PC-3 (cell line): ENCODE results near the gene EFL1. TPM values are rescaled to one million over a fixed set of nuclear protein-coding genes. Genes with fewer than 3 reads are reported as not detected.

Experiments
- ATAC-seq: fragments of 200-7000 bp; cut with Tn5 transposase; 2 replicates; pipeline ENCODE4 v1.9.1; 2020; ENCODE audit warnings: mild to moderate bottlenecking, moderate library complexity
- BruUV-seq: library from RNA; stranded (reverse); fragments of 400-500 nt; replicated peaks from 2 replicates; lab custom pipeline; 2021; lab: Mats Ljungman, UMichigan
- CTCF ChIA-PET: fragments of 300-600 bp; sonication (Branson Sonifier 250); formaldehyde crosslinking; loops from one replicate; lab custom pipeline; 2022; ENCODE audit warnings: antibody characterized with exemption; lab: Charles Lee
- POLR2A ChIA-PET: fragments of 300-600 bp; sonication (Branson Sonifier 250); formaldehyde crosslinking; loops from one replicate; lab custom pipeline; 2022; ENCODE audit warnings: antibody characterized with exemption; ENCODE audit not compliant: unreplicated experiment; lab: Charles Lee
- DNase-seq: peaks from one replicate; pipeline ENCODE4 v3.0.0-alpha.2; 2015
- H2AFZ ChIP-seq: fragments of 300-600 bp; sonication (generic); 2 replicates; pipeline ENCODE4 v1.6.0; 2016; ENCODE audit warnings: antibody characterized with exemption, low read length
- H3F3A ChIP-seq: fragments of 300-600 bp; sonication (generic); one replicate; pipeline ENCODE4 v1.6.0; 2017; ENCODE audit warnings: antibody characterized with exemption, low read length, control low read depth, mild to moderate bottlenecking; ENCODE audit not compliant: unreplicated experiment
- H3K27ac ChIP-seq: fragments of 300-600 bp; sonication (generic); 2 replicates; pipeline ENCODE4 v1.5.1; 2016; ENCODE audit warnings: mild to moderate bottlenecking, low read length
- H3K27me3 ChIP-seq: fragments of 300-600 bp; sonication (generic); 2 replicates; pipeline ENCODE4 v1.6.1; 2016; ENCODE audit warnings: low read length, mixed read lengths
- H3K36me3 ChIP-seq: fragments of 300-600 bp; sonication (generic); 2 replicates; pipeline ENCODE4 v1.6.1; 2016; ENCODE audit warnings: low read depth, mixed run types, low read length, mixed read lengths
- H3K4me1 ChIP-seq: fragments of 300-600 bp; sonication (generic); 2 replicates; pipeline ENCODE4 v1.5.1; 2016; ENCODE audit warnings: low read length; ENCODE audit not compliant: insufficient read depth
- H3K4me2 ChIP-seq: fragments of 300-600 bp; sonication (generic); 2 replicates; pipeline ENCODE4 v1.6.0; 2016; ENCODE audit warnings: low read length
- H3K4me3 ChIP-seq: fragments of 300-600 bp; sonication (generic); 2 replicates; pipeline ENCODE4 v1.5.1; 2016; ENCODE audit warnings: mild to moderate bottlenecking, low read length, mixed read lengths
- H3K79me2 ChIP-seq: fragments of 300-600 bp; sonication (generic); 2 replicates; pipeline ENCODE4 v1.6.1; 2017; ENCODE audit warnings: low read length, mixed read lengths
- H3K9ac ChIP-seq: fragments of 300-600 bp; sonication (generic); 2 replicates; pipeline ENCODE4 v1.6.0; 2016; ENCODE audit warnings: mild to moderate bottlenecking, low read length
- H3K9me2 ChIP-seq: fragments of 300-600 bp; sonication (generic); replicated peaks from 2 replicates; pipeline ENCODE4 v1.6.1; 2016; ENCODE audit warnings: mixed run types, low read length, mixed read lengths
- H3K9me3 ChIP-seq: fragments of 300-600 bp; sonication (generic); 2 replicates; pipeline ENCODE4 v1.6.1; 2016; ENCODE audit warnings: low read length, mixed read lengths
- H4K20me1 ChIP-seq: fragments of 300-600 bp; sonication (generic); 2 replicates; pipeline ENCODE4 v1.6.1; 2016; ENCODE audit warnings: low read length, mixed read lengths
- EZH2 ChIP-seq: fragments of 300-600 bp; sonication (generic); IDR thresholded peaks from one replicate; pipeline ENCODE4 v1.6.1; 2017; ENCODE audit warnings: antibody characterized with exemption, mild to moderate bottlenecking, low read length; ENCODE audit not compliant: unreplicated experiment
- EZH2phosphoT487 ChIP-seq: fragments of 300-600 bp; sonication (generic); IDR thresholded peaks from 2 replicates; pipeline ENCODE4 v1.6.1; 2018; ENCODE audit warnings: mild to moderate bottlenecking, antibody characterized with exemption, low read length, borderline replicate concordance
- intact Hi-C: fragments of 100-400 bp; cut with micrococcal nuclease; formaldehyde crosslinking; loops from 2 replicates; pipeline ENCODE4 v1.9.0; 2023
- total RNA-seq: library from RNA; depleted of rRNA; stranded (reverse); fragments of >200 nt; gene quantifications from 2 replicates; pipeline ENCODE4 v1.2.3, GENCODE V29; 2014
- TF ChIP-seq, protein P1 (sequence below): fragments of 300-600 bp; sonication (generic); conservative IDR thresholded peaks from 2 replicates; pipeline ENCODE4 v1.5.1; 2017; ENCODE audit warnings: antibody characterized with exemption, low read depth, mild to moderate bottlenecking, low read length

Gene EFL1
- total RNA-seq, 1 experiment from 2014 or later, result 14.7 TPM

DNA sequence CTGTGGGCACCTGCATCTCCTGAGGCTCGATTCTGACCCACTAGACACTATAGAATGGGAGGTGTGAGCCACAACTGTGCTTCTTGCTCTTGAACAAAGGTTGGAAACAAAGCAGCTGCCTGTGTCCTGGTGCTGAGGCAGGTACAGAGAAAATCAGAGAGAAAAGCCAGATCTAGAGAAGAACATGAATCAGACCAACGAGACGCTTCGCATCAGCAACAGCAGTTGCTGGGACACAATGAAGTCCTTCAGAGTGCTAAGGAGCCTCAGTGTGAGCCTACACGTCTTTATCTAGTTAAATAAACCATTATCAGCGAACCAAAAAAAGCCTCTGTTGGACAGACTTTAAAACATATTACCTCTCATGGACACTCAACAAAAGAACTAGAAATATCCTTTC, 130.4 kb downstream of the EFL1 start:
- no peak overlapping the region for H2AFZ ChIP-seq
- H3K9ac ChIP-seq, result no peak overlapping the region
- no peak for ATAC-seq
- H3K79me2 ChIP-seq, result no peaks in the 10 kb centered on the region
- TF ChIP-seq EZH2 (no peak), EZH2phosphoT487 (no peak)
- TF ChIP-seq, protein P1, sequence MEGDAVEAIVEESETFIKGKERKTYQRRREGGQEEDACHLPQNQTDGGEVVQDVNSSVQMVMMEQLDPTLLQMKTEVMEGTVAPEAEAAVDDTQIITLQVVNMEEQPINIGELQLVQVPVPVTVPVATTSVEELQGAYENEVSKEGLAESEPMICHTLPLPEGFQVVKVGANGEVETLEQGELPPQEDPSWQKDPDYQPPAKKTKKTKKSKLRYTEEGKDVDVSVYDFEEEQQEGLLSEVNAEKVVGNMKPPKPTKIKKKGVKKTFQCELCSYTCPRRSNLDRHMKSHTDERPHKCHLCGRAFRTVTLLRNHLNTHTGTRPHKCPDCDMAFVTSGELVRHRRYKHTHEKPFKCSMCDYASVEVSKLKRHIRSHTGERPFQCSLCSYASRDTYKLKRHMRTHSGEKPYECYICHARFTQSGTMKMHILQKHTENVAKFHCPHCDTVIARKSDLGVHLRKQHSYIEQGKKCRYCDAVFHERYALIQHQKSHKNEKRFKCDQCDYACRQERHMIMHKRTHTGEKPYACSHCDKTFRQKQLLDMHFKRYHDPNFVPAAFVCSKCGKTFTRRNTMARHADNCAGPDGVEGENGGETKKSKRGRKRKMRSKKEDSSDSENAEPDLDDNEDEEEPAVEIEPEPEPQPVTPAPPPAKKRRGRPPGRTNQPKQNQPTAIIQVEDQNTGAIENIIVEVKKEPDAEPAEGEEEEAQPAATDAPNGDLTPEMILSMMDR, result no peak
- no peak for DNase-seq
- intact Hi-C loops, result no loop called here
- peak overlapping the region; percentile 66 for H3K27ac ChIP-seq
- no peaks in the 10 kb centered on the region for H3K9me2 ChIP-seq
- ChIA-PET POLR2A (no interaction called here), CTCF (no interaction called here)
- no peaks in the 10 kb centered on the region for H3K27me3 ChIP-seq
- H3K4me1 ChIP-seq, result peaks cover 48% of the 10 kb centered on the region
- no peaks in the 10 kb centered on the region for H3F3A ChIP-seq
- no TSS peak for BruUV-seq
- H3K36me3 ChIP-seq, result no peaks in the 10 kb centered on the region
- H3K4me3 ChIP-seq, result no peak overlapping the region
- peak overlapping the region; percentile 30; the same call in 1 of the 2 replicates for H3K4me2 ChIP-seq
- no peaks in the 10 kb centered on the region for H4K20me1 ChIP-seq
- no peaks in the 10 kb centered on the region for H3K9me3 ChIP-seq

DNA sequence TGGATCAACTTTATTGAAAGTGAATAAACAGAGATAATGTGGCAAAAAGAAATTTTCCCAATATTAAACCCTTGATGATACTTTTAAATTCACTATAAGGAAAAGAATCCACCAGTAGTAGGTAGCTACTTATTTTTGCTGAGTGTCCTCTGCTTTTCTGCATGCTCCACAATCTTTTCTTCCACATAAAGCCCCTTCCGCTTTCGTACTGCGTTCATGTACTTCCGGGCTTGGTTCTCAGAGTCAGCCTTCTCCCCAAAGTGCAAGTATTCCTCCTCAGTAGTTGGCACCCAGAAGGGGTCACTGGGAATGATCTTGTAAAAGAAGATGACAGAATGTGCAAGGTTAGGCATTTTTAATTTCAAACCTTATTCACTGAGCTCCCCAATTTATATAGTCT, 132.3 kb downstream of the EFL1 start:
- Histone ChIP-seq H3K9me3 (no peaks in the 10 kb centered on the region), H3F3A (no peaks in the 10 kb centered on the region), H3K9ac (no peak overlapping the region), H2AFZ (no peak overlapping the region), H3K4me1 (peaks cover 48% of the 10 kb centered on the region), H3K27me3 (no peaks in the 10 kb centered on the region), H3K79me2 (no peaks in the 10 kb centered on the region), H3K27ac (peak overlapping the region; percentile 40), H3K4me2 (peak overlapping the region; percentile 60), H4K20me1 (no peaks in the 10 kb centered on the region), H3K36me3 (no peaks in the 10 kb centered on the region), H3K4me3 (no peak overlapping the region), H3K9me2 (no peaks in the 10 kb centered on the region)
- intact Hi-C loops, result no loop called here
- no TSS peak for BruUV-seq
- ChIA-PET CTCF (interaction anchor here (0.6 kb wide), 2 partner anchors 21 to 22 kb away, joined by 3 read pairs; no protein-coding TSS in a partner anchor), POLR2A (interaction anchor here (0.6 kb wide), 1 partner anchor 22 kb away, joined by 4 read pairs; no protein-coding TSS in a partner anchor)
- TF ChIP-seq EZH2phosphoT487, result no peak
- TF ChIP-seq, protein P1, result no peak
- TF ChIP-seq EZH2, result no peak
- no peak for ATAC-seq
- DNase-seq, result no peak

DNA sequence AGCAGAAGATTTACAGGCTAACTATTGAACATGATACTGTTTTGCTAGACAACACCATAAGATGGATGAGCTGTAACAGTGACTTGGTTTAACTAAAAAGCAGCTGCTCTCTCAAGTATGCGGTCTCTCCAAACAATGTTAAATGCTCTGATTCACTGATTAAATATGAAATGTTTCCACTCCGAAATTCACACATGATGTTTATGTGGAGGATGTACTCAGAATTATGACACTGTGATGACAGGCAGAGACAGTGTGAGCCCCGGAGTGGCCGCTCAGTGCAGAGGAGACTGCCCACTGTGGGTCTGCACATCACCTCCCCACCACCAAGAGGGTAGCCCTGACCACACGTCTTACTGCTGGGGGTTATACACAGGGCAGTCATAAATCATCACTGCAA, 132.8 kb downstream of the EFL1 start:
- Histone ChIP-seq H4K20me1 (no peaks in the 10 kb centered on the region), H3K4me1 (peaks cover 48% of the 10 kb centered on the region), H3K9me3 (no peaks in the 10 kb centered on the region), H3K27ac (peak overlapping the region; percentile 40), H3K36me3 (no peaks in the 10 kb centered on the region), H3K9me2 (no peaks in the 10 kb centered on the region), H3K9ac (no peak overlapping the region), H2AFZ (no peak overlapping the region), H3K4me3 (no peak overlapping the region), H3K27me3 (no peaks in the 10 kb centered on the region), H3K79me2 (no peaks in the 10 kb centered on the region), H3K4me2 (peak overlapping the region; percentile 60), H3F3A (no peaks in the 10 kb centered on the region)
- no peak for TF ChIP-seq EZH2phosphoT487
- TF ChIP-seq, protein P1, result no peak
- CTCF ChIA-PET, result interaction anchor here (0.6 kb wide), 2 partner anchors 21 to 22 kb away, joined by 3 read pairs; no protein-coding TSS in a partner anchor
- no TSS peak for BruUV-seq
- peak; percentile 87 for DNase-seq
- ATAC-seq, result peak; percentile 74
- POLR2A ChIA-PET, result interaction anchor here (0.6 kb wide), 1 partner anchor 21 kb away, joined by 4 read pairs; no protein-coding TSS in a partner anchor
- intact Hi-C loops, result no loop called here
